GM12873 (cell line): ENCODE results near the gene ROS1.

Source experiments
- CTCF ChIP-seq: IDR thresholded peaks from 2 replicates; pipeline ENCODE4 v1.5.1; 2012; ENCODE audit warnings: low read depth, mild to moderate bottlenecking, moderate library complexity, low read length, control low read depth; ENCODE audit not compliant: insufficient read depth; ENCODE audit errors: missing control alignments

ROS1 gene

GRCh38 chr6:117395164-117395563 is 30.6 kb downstream of the ROS1 start:
- no peak for TF ChIP-seq CTCF

DNA sequence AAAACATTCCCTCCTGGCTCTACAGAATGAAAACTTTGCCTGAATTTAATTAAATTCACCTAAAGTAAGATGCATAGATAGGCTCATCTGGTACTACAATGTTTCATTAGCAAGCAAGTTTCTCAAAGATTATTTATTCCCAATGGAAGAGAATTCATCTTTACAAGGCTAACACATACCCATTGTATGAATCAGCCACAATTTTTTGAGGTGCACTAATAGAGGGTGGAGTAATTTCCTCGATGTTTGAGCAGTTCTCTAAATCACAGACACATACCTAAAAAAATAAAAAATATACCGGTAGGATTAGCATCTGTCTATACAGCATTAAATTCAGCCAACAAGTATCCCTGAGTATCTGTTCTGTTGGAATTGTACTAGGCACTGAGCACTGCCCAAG is 32.7 kb downstream of the ROS1 start:
- no peak for TF ChIP-seq CTCF

- TF ChIP-seq CTCF = no peak
Observed at GRCh38 chr6:117391874-117392583, 33.7 kb downstream of the ROS1 start.

- no peak for TF ChIP-seq CTCF
Observed at GRCh38 chr6:117389227-117390057, 36.3 kb downstream of the ROS1 start.

DNA sequence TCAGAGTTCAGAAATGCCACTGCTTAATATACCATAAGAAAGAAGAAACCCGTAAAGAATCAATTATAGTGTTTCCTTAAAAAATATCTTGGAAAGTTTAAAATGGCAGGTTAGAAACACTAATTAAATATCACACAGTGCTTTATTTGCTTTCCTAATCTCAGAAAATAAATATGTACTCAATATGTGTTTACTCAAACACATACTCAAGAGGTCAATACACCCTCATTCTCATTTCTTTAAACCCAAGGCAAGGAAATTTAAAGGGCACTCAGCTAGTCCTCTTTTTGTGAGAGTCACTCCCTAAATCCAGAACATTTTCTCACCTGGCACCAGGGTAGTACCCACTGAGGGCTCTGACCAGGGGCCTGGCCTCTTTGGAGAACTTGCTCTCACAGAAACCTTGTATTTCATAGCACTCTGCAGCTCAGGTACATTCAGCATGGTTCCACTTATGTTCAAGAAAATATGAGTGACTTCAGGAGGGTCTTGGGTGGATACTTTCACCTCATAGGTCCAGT is 38.2 kb downstream of the ROS1 start:
- TF ChIP-seq CTCF = no peak

DNA sequence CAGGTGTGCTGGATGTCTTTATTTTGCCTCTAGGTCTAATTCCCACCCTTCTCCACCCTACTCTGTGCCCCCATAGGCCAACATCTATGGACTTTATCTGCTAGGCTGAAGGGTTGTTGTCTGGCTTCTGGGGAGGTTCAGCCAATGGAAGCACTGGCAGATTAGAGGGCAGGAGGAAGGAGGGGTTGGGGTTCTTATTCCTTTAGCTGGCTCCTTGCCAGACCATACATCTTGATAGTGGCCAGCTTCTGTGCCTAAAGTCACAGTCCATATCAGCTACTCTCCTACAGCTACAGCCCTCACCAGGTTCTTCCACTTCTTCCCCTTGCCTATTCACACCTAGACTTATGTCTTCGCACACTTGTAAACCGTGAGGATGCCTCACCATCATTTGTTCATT is 41.1 kb downstream of the ROS1 start:
- TF ChIP-seq CTCF = no peak

DNA sequence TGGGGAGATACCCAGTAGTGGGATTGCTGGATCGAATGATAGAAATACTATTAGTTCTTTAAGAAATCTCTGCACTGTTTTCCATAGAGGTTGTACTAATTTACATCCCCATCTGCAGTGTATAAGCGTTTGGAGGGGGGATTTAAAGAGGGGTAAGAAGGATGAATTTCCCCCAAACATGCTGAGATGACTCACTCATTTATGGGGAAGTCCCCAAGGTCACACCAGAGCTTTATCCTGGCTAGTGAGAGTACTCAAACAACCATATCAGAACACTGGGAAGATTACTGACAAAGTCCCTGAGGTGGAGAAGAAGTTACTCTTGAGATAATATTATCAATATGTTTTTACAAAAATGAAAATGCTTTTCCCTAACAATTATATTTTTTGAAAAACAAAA is 44.0 kb downstream of the ROS1 start:
- no peak for TF ChIP-seq CTCF
